Activated CD4-positive, CD25-positive, alpha-beta regulatory T cell treated with anti-CD3 and anti-CD28 coated beads, Interleukin-2, amount 50 U/mL, for 72 hours (primary cell): ENCODE data around the gene GJA3.

Experiments used
- DNase-seq: peaks from one replicate; pipeline ENCODE4 v3.0.0; 2021

The GJA3 gene

DNA sequence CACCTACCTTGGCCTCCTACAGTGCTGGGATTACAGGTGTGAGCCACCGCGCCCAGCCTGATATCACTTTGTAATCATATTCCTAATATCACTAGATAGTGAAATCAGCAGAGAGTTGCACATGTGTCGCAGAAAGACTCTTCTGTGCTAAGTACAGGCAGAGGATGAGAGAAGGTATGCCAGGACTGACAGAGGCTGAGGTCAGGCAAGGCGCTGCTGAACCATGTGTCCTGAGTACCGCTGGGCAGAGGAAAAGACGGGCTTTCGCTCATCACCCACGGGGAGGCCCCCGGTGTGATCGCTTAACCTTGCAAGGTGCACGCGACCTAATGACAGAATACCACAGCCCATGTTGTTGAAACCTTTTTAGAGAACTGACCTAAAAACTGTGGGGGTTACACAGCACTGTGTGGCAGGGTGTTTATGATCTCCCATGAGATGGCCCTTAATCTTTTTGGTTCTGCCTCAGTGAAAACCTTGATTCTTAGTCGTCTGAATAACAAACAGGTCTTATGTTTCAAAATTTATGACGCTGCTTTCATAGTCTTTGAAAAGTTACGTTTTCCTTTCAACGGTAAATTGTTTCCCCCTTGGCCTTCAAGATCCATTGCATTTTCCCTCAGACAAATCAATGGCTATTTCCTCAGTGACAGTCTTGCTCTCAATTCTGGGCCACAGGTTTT, 12.2 kb downstream of the GJA3 start:
- no peak for DNase-seq

DNA sequence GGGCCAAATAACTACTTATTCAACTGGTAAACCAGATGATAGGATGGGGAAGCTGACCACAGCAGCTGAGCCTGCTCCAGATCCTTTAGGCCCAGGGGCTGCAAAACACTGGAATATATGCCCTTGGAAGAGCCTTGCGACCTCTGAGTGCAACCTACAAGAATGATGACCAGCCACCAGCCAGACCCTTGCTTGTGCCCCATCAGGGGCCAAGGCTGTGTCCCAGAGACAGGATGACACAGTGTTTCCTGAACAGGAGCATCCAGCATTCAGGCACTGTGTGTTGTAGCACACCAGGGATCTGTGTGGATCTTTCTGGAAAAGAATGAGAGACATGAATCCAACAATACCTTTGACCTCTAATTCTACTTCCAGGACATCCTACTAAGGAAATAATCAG, 14.5 kb downstream of the GJA3 start:
- DNase-seq, result no peak

DNA sequence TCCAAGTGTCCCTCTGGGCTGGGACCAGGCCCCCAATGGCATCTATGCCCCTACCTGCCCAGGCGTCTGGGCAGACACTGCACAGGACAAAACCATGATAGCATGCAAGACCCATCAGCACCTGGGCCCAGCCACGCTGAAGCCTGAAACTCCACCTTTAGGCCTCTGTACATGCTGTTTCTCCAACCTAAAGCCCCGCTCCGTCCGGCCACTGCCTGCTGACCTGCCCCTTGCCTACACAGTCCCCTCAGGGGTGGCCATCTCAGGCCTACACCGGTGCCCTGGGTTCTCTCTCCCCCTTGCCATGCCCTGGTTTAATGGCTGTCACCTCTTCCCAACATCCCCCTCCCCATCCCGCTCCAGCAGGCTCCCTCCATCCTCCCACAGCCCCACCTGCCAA, 15.3 kb downstream of the GJA3 start:
- DNase-seq, result no peak

DNA sequence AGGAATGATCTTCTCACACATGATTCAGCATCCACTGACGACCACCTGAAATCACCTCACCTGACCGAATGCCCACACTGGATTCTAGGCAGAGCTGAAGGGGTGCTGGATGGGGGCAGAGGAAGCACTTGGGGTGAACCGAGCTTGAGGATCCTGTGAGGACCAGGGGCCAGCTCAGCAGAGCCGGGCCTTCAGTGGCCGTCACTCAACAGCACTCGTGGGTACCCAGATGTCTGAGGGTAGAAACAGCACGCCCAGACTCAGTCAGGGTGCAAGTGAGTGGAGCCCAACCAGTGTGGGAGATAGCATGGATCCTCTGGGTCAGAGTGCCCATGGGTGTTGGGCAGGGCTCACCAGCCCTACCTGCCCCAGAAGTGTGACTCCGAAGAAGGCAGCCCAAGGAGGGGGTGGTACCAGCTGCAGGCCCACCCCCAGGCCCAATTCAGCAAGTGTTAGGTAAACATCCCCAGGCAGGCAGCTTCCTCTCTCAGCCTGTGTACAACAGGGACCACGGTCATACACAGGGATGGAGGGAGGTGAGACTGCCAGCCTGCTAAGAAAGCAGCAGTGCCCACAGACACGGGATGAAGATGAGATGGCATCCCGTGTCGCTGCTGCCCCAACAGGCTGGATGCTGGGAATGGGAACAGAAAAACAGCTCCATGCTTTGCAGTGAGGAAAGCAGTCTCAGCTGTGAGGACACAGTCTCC, 16.6 kb downstream of the GJA3 start:
- DNase-seq, result no peak

DNA sequence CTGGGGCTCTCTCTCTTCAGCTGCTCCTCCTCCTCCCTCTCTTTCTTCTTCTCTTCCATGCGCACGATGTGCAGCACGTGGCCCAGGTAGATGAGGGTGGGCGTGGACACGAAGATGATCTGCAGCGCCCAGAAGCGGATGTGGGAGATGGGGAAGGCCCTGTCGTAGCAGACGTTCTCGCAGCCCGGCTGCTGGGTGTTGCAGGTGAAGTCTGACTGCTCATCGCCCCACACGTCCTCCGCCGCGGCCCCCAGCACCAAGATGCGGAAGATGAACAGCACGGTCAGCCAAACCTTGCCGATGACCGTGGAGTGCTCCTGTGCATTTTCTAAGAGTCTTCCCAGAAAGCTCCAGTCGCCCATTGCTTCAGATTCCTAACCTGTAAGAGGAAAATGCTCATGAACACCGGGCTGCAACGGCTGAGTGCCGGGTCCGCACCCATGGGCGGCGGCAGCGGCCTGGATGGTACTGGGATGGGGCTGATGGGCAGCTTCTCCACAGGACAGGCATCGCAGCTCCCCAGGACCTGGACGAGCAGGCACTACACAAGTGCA, 17.8 kb downstream of the GJA3 start:
- DNase-seq, result no peak

DNA sequence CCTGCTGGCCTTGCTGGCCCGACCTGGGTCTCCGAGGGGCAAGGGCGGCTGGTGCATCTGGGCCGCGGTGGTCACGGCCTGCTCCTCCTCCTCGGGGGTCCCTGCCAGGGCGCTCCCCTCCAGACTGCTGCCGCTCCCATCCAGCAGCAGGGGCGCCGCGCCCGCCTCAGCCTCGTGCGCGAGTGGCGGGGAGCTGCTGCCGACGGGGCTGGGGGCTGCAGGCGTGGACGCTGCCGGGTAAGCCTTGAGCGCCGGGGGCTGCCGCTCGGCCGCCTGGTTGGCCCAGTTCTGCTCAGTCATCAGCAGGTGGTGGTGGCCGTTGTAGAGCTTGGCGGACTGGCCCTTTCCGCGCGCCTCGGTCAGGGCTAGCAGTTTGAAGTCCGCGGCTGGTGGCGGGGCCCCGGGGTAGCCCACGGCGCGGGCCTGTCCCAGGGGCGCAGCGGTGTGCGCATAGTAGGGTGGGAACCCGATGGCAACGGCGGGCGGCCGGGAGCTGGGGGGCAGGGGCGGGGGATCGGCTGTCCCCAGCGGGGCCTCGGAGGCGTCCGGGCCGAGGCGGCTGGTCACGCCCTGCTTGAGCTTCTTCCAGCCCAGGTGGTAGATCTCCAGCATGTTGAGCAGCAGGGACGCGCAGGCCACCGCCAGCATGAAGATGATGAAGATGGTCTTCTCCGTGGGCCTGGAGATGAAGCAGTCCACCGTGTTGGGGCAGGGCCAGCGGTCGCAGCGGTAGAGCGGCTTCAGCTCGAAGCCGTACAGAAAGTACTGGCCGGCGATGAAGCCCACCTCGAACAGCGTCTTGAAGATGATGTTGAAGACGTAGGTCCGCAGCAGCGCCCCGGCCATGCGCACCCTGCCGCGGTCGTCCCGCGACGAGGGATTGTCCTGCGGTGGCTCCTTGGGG, 18.6 kb downstream of the GJA3 start:
- no peak for DNase-seq

DNA sequence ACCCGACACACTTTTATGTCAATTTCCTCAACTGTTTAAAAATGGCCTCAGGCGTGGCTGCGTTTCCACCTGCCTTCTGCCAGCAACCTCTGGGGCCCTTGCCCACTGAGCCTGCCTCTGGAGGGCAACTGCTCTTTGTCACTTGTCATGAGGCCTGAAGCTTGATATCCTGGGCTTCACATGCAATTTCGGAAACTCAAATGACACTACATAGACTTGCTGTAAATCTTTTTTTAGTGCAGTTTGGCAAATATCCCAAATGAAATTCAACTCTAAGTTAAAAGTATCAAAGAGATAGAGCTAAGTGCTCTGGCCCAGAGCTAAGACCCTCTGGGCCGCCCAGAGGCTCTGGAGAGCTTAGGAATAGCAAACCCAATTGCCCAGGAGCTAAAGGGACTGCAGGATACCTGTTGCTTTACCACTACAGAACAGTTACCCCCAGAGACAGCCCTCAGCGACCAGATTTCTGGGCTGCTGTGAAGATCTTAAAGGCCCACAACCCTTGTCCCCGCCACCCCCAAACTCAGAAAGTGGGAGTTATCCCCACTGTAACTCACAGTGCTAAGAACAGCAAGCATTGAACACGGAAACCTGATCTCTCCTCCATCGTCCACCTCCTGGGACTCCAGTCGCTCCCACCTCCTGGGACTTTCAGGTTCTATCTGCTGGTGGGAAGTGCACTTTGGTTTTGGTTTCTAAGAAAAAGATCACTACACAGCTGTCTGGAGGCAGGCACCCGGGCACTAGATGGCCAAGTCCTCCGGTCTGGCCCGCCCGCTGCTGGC, 19.4 kb downstream of the GJA3 start:
- no peak for DNase-seq

DNA sequence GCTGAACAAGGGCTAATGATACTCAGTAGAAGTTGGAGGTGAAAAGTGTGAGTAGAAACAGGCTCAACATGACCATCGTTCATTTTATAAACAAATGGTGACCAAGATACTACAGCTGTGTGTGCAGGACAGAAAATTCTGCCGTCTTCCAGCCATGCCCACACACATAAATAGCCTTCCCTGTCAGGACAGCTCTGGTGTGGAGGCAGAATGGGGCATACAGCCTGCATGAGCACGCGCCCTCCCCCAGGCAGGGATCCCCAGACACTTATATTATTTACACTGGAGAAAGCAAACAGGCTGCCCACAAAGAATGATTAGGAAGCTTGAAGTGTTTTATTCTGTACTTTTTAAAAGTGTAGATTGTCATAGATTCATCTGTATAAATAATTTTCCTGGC, 20.4 kb downstream of the GJA3 start:
- no peak for DNase-seq

DNA sequence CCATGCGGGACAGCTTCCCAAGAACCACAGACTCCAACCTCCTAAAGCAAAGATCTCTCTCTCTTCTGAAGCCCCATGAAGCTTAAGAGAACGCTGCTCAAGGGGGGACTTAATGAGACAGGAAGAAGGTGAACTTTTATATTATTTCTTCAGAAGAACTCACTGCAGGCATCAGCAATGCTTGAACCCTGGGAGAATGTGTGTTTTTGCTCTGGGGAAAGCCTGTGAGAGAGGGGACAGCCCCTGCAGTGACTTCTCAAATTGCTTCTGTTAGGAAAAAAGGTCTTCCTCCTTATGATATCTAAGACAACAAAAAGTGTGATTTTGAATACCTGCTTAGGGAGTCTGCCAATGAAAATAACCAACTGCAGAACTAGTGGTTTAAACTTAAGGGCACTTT, 23.0 kb downstream of the GJA3 start:
- DNase-seq, result no peak

DNA sequence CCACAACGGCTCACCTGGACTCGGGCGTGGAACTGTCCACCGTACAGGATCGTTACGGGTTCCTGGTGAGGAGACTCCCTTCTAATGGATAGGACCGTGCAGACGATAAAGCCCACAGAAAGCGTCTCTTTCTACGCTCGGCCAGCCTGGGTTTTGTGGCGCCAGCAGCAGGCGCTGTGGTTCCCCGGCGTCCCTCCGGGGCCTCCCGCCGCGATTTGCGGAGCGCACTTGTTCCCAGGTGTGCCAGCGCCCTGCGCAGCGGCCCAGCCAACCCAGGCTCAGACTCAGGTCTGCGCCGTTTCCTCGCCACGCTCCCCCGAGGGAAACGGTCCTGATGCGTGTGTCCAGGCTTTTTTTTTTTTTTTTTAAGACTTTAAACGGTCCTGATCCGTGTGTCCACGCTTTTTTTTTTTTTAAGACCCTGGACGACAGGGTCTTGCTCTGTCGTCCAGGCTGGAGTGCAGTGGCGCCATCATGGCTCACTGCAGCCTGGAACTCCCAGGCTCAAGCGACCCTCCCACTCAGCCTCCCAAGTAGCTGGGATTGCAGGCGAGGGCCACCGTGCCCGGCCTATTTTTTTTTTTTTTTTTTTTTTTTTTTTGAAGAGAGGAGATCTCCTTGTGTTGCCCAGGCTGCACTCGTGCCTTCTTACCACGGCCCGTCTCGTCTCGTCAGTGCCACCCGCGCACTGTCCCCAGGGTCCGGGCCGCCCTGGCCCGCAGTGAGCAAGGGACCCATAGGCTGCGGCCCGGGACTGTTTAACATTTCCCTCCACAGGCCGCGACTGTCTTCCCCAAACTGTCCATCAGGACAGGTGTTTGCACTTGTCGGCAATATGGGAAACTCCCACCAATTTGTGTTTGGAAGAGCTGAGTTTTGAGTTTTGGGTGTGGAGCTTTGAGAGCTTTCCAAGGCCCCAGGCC, 23.8 kb downstream of the GJA3 start:
- no peak for DNase-seq

DNA sequence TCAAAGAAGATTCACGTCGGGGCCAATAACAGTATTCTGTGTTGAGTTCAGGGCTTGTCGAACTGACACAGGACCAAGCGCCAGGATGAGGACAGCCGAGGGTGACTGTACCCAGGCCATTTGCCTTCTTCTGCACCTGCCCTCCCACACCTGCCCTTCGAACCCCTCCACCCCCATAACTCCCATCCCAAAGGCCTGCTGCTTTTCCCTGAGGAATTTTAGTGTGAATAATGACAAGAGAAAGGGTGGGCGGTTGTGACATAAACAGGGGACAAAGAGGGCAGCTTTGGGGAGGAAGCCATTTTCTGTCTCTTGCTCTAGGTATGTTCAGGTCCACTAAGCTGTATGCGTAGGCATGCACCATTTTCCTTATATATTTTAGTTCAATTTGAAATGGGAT, 26.1 kb downstream of the GJA3 start:
- no peak for DNase-seq

DNA sequence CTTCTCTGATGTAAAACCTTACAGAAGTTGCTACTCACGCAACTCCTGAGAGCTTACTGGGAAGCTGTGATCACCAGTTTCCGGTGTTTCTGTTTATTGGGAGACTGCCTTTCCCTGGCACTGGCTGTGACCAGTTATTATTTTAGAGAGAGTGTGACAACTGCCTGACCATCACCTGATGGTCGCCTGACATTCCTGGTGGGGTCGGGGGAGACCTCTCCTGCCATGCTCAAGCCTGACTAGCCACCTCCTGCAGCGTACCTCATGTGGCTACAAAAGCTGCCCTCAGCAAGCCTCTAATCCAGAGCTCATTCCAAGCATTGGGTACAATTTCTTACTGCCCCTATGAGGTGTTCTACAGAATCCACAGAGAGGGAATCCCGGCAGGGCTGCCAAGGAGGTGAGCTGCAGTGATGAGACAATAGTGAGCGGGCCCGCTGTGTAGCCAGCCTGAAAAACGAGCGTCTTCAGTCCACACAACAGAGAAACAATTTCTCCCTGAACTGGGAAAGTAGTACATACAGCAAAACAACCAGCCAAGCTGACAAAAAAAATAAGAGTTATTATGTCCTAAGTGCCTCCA, 28.7 kb downstream of the GJA3 start:
- no peak for DNase-seq

DNA sequence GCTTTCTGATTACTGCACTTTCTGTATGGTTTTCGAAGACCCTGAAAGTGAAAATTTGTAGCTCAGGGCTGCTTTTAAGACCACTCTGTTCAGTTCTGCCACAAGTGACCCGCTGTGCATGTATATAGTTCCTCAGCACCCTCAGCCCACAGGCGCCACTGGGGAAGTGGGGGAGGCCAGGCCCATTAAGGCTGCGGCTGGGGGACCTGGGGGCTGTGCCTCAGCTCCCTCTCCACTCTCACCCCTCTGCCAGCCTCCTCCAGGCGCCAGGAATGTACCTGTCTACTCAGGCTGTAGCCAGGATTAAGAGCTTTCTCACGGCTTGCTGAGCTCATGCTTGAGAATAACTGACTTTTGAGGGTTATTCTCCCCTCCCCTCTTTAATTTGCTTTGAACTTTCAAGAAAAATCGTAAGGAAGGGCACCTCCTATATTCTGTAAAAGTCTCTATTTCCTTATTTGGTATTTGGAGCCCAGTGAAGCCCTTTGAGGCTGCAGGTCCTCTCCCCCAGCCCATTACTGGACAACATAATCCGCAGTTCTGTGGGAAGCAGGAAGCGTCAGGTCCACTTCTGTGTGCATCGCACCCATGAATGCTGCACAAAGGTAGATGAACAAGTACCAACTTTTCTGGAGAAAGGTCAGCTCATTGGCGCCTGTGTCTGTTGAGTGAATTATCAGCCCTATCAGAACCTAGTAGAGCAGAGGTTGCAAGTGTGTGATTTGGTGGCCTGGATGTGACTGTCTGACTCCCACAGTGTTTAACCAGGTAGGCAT, 29.6 kb downstream of the GJA3 start:
- DNase-seq, result no peak

DNA sequence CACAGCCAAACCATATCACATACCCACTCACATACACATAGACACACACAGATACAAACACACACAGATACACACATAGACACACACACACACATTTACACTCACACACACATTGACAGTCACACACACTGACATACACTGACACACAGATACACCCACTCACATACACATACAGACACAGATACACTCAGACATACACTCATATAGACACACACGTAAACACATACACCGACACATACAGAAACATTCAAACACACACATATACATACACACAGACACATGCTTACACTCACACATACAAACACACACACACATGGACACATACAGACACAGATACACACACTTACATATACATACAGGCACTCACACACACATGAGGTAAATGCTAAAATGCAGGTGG, 30.2 kb downstream of the GJA3 start:
- no peak for DNase-seq

DNA sequence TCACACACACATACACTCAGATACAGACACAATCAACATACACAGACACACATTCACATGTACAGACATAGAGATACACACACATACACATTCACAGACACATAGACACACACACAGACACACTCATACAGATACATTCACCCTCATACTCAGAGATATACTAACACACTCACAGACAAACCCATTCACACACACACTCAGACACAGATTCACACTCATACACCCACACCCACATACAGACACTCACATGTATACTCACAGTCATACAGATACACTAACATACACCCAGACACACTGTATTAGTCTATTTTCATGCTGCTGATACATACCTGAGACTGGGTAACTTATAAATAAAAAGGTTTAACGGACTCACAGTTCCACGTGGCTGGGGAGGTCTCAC, 30.8 kb downstream of the GJA3 start:
- no peak for DNase-seq

DNA sequence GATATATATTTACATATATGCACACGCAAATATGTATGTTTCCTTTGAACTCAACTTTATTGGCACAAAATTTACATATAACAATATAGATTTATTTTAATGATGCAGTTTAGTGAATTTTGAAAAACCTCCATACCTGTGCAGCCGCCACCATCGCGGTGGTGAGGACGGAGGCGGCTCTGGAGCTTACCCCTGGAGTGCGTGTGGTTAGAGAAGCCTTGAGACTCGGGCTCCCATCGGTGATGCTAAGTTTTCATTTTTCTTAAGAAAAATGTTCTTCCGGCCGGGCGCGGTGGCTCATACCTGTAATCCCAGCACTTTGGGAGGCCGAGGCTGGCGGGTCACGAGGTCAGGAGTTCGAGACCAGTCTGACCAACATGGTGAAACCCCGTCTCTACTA, 31.8 kb downstream of the GJA3 start:
- no peak for DNase-seq

DNA sequence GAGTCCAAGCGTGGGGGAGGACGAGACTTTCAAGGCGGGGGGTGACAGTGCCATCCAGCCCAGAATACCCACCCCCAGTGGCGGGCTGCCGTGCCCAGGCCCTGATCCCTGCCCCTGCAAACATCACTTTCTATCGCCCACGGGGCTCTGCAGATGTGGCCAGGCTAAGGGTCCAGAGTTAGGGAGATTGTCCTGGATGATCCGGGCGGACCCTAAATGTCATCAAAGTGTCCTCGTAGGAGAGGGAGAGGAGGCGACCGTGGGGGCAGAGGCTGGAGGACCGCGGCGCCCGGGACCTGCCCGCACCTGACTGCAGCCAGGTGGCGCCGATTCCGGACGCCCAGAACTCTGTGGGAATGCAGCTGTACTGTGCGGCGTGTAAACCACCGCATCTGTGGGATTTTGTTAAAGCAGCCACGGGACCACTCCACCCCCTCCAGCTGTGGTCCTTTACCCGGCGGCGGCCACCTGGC, 32.4 kb downstream of the GJA3 start:
- DNase-seq, result no peak

DNA sequence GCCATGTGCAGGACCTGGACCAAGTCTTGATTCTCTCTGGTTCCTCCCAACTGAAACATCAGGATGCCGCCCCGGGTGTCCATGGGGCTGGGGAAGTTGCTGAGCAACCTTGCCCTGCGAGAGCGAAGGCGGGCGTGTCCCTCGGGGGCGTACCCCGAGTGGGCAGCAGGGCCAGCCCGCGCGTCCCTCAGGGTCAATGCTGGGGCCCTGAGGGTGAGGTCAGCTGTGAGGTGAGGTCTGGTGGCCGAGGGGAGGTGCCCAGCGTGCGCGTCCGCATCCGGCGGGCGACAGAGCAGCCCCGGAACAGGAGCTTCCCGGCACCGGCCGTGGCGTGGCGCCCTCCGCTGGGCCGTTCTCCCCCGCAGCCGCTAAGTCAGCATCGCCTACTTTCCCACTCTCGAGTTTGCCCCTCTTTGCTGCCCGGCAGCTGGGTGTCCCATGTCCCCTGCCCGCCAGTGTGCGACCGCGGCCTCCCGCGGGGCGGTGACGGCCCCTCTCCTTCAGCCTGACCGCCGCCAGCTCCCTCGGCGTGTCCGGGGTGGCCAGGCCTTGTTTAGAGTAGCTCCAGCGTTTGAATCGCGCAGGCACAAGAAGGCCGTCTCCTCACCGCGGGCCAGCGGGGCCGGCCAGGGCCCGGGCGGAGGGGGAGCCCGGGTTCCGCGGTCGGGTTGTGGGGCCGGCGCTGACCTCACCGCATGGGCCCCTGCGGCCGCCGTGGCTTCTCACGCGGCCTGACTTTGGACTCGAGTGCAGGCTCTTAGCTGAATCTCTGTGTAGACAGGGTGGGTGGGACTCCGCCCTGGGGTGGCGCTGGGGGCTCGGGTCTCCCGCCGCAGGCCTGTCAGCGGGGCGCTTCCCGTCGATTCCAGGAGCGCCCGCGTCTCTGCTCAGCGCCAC, 33.0 kb downstream of the GJA3 start:
- peak; percentile 57 for DNase-seq

DNA sequence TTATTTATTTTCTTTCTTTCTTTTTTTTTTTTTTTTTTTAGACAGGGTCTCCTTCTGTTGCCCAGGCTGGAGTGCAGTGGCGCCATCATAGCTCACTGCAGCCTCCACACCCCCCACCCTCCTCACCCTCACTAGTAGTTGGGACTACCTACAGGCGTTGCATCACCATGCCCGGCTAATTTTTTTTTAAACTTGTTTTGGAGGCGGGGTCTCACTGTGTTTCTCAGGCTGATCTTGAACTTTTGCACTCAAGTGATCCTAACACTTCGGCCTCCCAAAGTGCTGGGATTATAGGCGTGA, 33.6 kb downstream of the GJA3 start:
- DNase-seq, result no peak
